VCaP (cell line): ENCODE data around the gene NTN1.
"Not testable (repeated sequence)": the region's sequence is repeated elsewhere in the genome, so short reads cannot be mapped to it uniquely, and the experiment has no call there.

Source experiments
- H3K27ac ChIP-seq: fragments of 450-650 bp; 2 replicates; pipeline ENCODE4 v1.5.1; 2017
- CTCF ChIP-seq: fragments of 450-650 bp; conservative IDR thresholded peaks from 2 replicates; pipeline ENCODE4 v1.5.1; 2017; ENCODE audit warnings: mild to moderate bottlenecking, moderate library complexity

The NTN1 gene

GRCh38 chr17:8986295-8986694, 35.0 kb upstream of the NTN1 start:
- H3K27ac ChIP-seq, result no peak overlapping the region
- TF ChIP-seq CTCF, result peak; percentile 25

- not testable (repeated sequence) for H3K27ac ChIP-seq
Observed at GRCh38 chr17:8988263-8988935, 32.9 kb upstream of the NTN1 start.

- TF ChIP-seq CTCF, result peak; percentile 81
- H3K27ac ChIP-seq, result no peak overlapping the region
Observed at GRCh38 chr17:8991514-8992285, 29.6 kb upstream of the NTN1 start.

- no peak overlapping the region for H3K27ac ChIP-seq
- peak; percentile 86 for TF ChIP-seq CTCF
Observed at GRCh38 chr17:8994319-8994718, 27.0 kb upstream of the NTN1 start.

GRCh38 chr17:8995711-8996110, 25.6 kb upstream of the NTN1 start:
- H3K27ac ChIP-seq, result no peak overlapping the region

GRCh38 chr17:8997994-8998628, 23.2 kb upstream of the NTN1 start:
- peak; percentile 89 for TF ChIP-seq CTCF
- H3K27ac ChIP-seq, result no peak overlapping the region

More at GRCh38 chr17:8995711-8996110, 25.6 kb upstream of the NTN1 start:
- TF ChIP-seq CTCF, result no peak

- TF ChIP-seq CTCF, result no peak
Observed at GRCh38 chr17:9001559-9001958, 19.8 kb upstream of the NTN1 start.

More at GRCh38 chr17:9001559-9001958, 19.8 kb upstream of the NTN1 start:
- no peak overlapping the region for H3K27ac ChIP-seq
